Thyroid gland (tissue), 4 donors: ENCODE data around the gene PXN.
A peak's percentile ranks its signal among the peaks of the same experiment; 100 is the strongest.

Experiments
- POLR2A ChIP-seq, 2 donors: fragments of 450-650 bp; IDR thresholded peaks; one replicate each; pipeline ENCODE4 v1.6.1; 2017; ENCODE audit warnings: antibody characterized with exemption in 2 of 2, mild to moderate bottlenecking in 2 of 2, moderate library complexity in 1 of 2
- TF ChIP-seq, protein P1 (sequence below), 6 experiments: fragments of 200-600 bp in 3 of 6; fragments of 450-650 bp in 3 of 6; sonication (generic) in 3 of 6; IDR thresholded peaks; one replicate each; pipeline ENCODE4 v1.5.1; 2016 to 2019; ENCODE audit warnings: antibody characterized with exemption in 6 of 6, mild to moderate bottlenecking in 2 of 6, inconsistent platforms in 1 of 6, moderate library complexity in 1 of 6

DNA sequence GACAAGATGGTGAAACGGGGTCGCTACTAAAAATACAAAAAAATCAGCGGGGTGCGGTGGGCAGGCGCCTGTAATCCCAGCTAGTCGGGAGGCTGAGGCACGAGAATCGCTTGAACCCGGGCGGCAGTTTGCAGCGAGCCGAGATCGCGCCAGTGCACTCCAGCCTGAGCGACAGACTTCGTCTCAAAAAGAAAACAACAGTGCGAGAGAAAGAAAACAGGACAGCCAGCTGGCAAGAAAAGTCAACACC, 26.8 kb upstream of the PXN start:
- TF ChIP-seq, protein P1, sequence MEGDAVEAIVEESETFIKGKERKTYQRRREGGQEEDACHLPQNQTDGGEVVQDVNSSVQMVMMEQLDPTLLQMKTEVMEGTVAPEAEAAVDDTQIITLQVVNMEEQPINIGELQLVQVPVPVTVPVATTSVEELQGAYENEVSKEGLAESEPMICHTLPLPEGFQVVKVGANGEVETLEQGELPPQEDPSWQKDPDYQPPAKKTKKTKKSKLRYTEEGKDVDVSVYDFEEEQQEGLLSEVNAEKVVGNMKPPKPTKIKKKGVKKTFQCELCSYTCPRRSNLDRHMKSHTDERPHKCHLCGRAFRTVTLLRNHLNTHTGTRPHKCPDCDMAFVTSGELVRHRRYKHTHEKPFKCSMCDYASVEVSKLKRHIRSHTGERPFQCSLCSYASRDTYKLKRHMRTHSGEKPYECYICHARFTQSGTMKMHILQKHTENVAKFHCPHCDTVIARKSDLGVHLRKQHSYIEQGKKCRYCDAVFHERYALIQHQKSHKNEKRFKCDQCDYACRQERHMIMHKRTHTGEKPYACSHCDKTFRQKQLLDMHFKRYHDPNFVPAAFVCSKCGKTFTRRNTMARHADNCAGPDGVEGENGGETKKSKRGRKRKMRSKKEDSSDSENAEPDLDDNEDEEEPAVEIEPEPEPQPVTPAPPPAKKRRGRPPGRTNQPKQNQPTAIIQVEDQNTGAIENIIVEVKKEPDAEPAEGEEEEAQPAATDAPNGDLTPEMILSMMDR (IDR thresholded peaks at IDR 0.05) = peak in 1 of 6 experiments; percentile 12
- no peak for TF ChIP-seq POLR2A (IDR thresholded peaks at IDR 0.05)
